ENCODE data around the gene ALG12. TPM values are rescaled to one million over a fixed set of nuclear protein-coding genes. Genes with fewer than 3 reads are reported as not detected.
A peak's percentile ranks its signal among the peaks of the same experiment; 100 is the strongest.

ALG12 gene
- total RNA-seq, 2 experiments from 2014 or later = 12.4 to 13.8 TPM

DNA sequence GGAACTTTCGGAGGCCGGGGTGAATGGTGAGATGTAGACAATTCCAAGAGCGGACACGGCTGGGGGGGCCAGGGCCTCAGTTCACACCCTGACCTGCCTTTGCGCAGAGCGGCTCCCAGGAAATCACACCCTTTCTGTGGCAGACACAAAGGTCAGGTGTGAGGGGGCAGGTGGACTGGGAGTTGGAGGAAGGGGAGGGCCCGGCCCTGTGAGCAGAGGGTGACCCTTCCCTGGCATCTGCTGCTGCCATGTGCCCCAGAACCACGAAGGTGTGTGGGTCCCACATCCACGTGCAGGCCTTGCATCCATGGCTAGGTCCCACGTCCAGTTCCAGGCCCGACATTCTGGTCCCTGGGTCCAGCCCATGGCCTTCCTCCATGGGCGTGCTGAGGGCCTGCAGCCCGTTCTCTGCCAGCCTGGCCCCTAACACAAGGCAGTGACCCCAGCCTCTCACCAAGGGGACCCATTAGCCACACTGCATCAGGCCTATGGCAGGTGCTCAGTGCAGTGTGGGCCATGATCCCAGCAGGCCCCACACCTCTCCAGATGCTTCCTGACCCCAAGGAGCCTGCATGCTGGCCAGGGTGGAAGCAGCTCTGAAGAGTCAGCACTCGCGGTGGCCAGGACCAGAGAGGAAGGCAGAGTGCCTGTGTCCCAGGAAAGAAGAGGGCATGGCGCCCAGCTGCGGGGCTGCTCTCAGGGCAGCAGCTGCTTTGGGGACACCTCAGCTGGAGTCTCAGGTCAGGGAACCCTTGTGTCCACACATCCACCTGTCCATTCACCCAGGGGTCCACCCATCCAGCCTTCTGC is 23.5 kb upstream of the ALG12 start:
- intact Hi-C loops (cut with micrococcal nuclease) = no loop called here
- Mint-ChIP-seq H3K4me1 (ENCODE audit: low read depth) (peaks cover 26% of the 10 kb centered on the region), H3K4me3 (no peak overlapping the region), H3K36me3 (no peaks in the 10 kb centered on the region), H3K27ac (no peak overlapping the region), H3K9me3 (no peaks in the 10 kb centered on the region), H3K27me3 (no peaks in the 10 kb centered on the region)
- POLR2A ChIA-PET = no interaction called here
- DNase-seq = no peak
- CTCF ChIA-PET = interaction anchor here (1.5 kb wide), 1 partner anchor 10 kb away, joined by 5 read pairs; no protein-coding TSS in a partner anchor

DNA sequence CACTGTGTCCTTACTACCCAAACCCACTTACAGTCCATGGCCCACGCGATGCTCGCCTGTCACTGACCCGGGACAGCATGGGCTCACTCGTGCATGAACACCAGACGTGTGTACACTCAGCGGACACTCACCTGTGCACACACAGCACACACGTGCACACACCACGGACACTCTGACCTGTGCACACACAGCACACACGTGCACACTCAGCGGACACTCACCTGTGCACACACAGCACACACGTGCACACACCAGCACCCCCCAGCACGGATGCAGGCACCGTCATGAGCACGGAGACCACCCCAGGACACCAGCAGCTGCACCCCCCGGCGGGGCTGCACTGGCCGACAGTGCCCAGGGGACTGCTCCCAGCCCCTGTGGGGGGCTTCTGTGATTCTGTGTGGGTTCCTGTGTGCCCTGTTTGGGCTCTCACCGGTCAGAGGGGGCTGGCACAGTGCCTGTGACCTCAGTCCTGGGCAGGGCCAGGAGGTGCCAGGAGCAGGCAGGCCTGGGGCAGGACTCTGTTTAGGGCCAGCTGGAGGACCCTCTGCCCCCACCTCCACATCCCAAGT is 20.4 kb upstream of the ALG12 start:
- DNase-seq = no peak
- Mint-ChIP-seq H3K9me3 (no peaks in the 10 kb centered on the region), H3K4me3 (no peak overlapping the region), H3K27ac (no peak overlapping the region), H3K27me3 (no peaks in the 10 kb centered on the region), H3K36me3 (no peaks in the 10 kb centered on the region), H3K4me1 (ENCODE audit: low read depth) (peaks cover 23% of the 10 kb centered on the region)
- intact Hi-C loops (cut with micrococcal nuclease) = loop anchor here (10.0 kb wide), 1 partner anchor 596 kb away; the partner anchor contains the start of gene TYMP
- POLR2A ChIA-PET = interaction anchor here (5.7 kb wide), 1 partner anchor 22 kb away, joined by 58 read pairs; the partner anchor contains the start of gene PIM3
- CTCF ChIA-PET = no interaction called here

DNA sequence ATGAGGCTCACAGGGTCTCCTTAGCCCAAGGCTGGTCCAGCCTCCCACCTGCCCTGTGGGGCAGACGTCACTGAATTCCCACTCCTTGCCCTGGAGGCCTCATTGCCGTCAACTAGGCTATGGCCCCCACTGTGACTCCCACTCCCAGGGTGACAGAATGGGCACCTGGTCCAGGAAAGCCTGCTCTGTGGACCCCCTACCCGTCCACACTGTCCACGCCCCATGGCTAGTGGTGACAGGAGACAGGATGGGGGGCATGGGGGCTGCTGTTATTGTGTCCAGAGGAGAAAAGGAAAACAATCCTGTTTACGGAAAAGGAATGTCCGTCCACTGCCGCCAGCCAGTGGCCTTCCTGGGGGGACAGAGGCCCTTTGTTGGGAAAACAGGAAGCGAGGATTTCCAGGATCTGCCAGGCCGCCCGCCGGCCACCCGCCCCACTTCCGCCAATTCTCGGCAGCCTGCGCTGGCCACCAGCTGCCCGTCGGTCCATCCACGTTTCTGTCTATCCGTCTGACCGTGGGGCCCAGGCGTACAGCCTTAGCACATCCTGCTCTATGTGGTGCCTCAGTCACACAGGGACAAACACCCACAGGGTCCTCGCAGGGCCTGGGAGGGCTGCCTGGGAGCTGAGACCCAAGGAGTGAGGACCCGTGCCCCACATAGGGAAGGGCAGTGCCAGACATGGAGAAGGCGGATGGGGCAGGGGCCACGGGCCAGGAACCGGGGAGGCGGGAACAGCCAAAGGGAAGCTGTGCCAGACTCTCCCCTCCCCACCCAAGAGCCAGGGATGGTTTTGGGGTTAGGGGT is 19.7 kb upstream of the ALG12 start:
- no peaks in the 10 kb centered on the region for H3K27me3 Mint-ChIP-seq
- peaks cover 29% of the 10 kb centered on the region for H3K4me1 Mint-ChIP-seq (ENCODE audit: low read depth)
- ChIA-PET POLR2A (interaction anchor here (5.7 kb wide), 1 partner anchor 23 kb away, joined by 58 read pairs; the partner anchor contains the start of gene PIM3), CTCF (interaction anchor here (1.0 kb wide), 1 partner anchor 42 kb away, joined by 3 read pairs; no protein-coding TSS in a partner anchor)
- DNase-seq = no peak
- H3K4me3 Mint-ChIP-seq = peak overlapping the region; percentile 23
- H3K27ac Mint-ChIP-seq = peak overlapping the region; percentile 23
- no peaks in the 10 kb centered on the region for H3K36me3 Mint-ChIP-seq
- no peaks in the 10 kb centered on the region for H3K9me3 Mint-ChIP-seq
- intact Hi-C loops (cut with micrococcal nuclease) = loop anchor here (2.0 to 10.0 kb wide), 2 partner anchors 33 to 597 kb away; partner anchors contain the start of gene TYMP

DNA sequence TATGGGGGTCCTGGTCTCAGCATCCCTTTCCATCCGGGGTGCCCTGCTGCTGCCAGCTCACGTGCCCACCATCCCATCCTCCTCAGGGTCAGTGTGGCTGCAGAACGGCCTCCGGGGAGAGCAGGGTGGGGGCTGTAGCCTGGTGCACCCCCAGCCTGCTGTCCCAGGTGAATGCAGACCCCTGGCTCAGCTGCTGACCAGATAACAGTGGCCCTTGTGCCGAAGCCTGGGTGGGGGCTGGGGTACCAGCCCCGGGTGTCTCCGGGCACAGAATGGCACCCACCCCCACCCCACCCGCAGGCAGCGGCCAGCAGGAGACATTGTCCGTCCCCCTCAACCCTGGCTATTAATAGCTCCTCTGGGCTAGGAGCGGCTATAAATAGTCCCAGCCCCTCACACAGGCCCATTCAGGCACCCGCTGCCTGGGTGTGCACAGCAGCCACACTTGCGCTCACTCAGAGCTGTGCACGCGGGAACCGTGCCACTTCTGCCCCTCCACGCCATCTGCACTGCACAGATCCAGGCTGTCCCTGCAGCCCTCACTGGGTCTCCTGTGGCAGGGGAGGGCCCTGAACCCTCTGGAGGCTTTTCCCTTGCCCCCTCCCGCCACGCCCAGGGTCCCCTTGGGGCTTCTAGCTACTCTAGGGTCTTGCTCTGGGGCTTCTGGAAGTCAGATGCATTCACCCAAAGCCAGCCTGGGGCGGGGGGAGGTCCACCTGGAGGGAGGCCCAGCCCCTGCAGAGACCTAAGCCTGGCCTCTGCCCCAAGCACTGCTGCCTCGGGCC is 18.9 kb upstream of the ALG12 start:
- Mint-ChIP-seq H3K36me3 (no peaks in the 10 kb centered on the region), H3K4me1 (ENCODE audit: low read depth) (peaks cover 32% of the 10 kb centered on the region), H3K27ac (peak overlapping the region; percentile 91), H3K9me3 (no peaks in the 10 kb centered on the region), H3K27me3 (no peaks in the 10 kb centered on the region), H3K4me3 (peak overlapping the region; percentile 51)
- POLR2A ChIA-PET = interaction anchor here (1.2 to 5.7 kb wide), 5 partner anchors 24 to 81 kb away, joined by 3 to 58 read pairs (median 8); partner anchors contain the start of gene PIM3
- CTCF ChIA-PET = interaction anchor here (1.0 to 1.8 kb wide), 4 partner anchors 25 to 169 kb away, joined by 3 to 8 read pairs (median 6); no protein-coding TSS in a partner anchor
- intact Hi-C loops (cut with micrococcal nuclease) = loop anchor here (1.0 to 10.0 kb wide), 5 partner anchors 8 to 598 kb away; partner anchors contain the start of gene TYMP
- DNase-seq = no peak

DNA sequence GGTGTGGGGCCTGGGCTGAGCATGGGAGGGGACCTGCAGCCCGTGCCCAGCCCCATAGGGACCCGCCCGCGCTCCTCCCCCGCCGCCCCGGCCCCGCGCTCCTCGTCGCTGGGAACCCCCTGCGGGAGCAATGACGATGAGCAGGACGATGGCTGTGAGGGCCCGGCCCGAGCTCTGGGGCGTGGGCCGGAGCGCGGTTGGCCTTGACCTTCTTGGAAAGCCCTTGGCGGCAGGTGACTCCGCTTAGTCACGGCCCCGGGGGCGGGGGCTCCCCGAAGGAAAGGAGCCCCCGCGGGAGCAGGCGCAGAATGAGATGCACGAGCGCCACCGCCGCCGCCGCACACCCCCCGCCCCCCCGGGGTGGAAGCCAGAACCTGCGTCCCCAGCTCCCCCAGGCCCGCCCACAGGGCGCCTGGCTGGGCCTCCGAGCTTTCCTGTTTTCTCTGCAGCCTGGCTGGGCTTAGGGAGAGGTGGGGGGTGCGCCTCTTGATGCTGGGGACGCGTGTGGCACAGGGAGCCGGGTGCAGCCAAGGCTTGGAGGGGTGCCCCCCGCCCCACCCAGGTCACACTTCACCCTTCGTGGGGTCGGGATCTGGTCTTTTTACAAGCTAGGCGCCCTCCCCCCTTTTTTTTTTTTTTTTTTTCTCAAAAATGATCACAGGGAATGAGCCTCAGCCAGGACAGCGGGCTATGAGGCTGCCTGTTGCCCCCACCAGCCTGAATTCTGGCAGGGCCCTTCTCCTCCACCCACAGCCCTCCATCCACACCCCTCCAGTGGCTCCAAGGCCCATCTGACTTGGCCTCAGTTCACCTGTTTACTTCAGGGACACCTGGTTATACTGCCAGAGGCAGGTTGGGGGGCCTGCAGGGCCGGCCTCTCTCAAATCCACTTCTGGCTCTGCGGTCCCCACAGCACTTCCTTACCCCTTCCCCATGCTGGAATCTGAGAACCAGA is 18.1 kb upstream of the ALG12 start:
- intact Hi-C loops (cut with micrococcal nuclease) = loop anchor here (1.0 to 10.0 kb wide), 5 partner anchors 9 to 599 kb away; partner anchors contain the start of gene TYMP
- CTCF ChIA-PET = interaction anchor here (0.5 to 1.8 kb wide), 5 partner anchors 26 to 683 kb away, joined by 3 to 8 read pairs (median 6); no protein-coding TSS in a partner anchor
- Mint-ChIP-seq H3K36me3 (no peaks in the 10 kb centered on the region), H3K27ac (peak overlapping the region; percentile 91), H3K4me1 (ENCODE audit: low read depth) (peaks cover 36% of the 10 kb centered on the region), H3K4me3 (peak overlapping the region; percentile 51), H3K27me3 (no peaks in the 10 kb centered on the region), H3K9me3 (no peaks in the 10 kb centered on the region)
- peak; percentile 99 for DNase-seq
- POLR2A ChIA-PET = interaction anchor here (0.6 to 5.7 kb wide), 9 partner anchors 19 to 107 kb away, joined by 3 to 58 read pairs (median 4); partner anchors contain the start of gene PIM3

DNA sequence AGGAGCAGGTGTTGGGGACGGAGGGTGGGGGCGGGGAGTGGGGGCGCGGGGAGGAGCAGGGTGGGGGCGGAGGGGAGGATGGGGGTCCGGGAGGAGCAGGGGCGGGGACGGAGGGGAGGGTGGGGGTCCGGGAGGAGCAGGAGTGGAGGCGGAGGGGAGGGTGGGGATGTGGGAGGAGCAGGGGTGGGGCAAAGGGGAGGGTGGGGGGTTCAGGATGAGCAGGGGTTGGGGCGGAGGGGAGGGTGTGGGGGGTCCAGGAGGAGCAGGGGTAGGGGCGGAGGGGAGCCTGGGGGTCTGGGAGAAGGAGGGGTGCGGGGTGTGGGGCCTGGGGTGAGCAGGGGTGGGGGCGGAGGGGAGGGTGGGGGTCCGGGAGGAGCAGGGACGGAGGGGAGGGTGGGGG is 17.3 kb upstream of the ALG12 start:
- no peak for DNase-seq
- ChIA-PET POLR2A (interaction anchor here (0.6 to 5.7 kb wide), 6 partner anchors 18 to 106 kb away, joined by 3 to 58 read pairs (median 6); partner anchors contain the start of gene PIM3), CTCF (interaction anchor here (1.0 to 1.8 kb wide), 3 partner anchors 27 to 168 kb away, joined by 3 to 8 read pairs (median 7); no protein-coding TSS in a partner anchor)
- H3K9me3 Mint-ChIP-seq = no peaks in the 10 kb centered on the region
- intact Hi-C loops (cut with micrococcal nuclease) = loop anchor here (10.0 kb wide), 1 partner anchor 599 kb away; the partner anchor contains the start of gene TYMP
- H3K27ac Mint-ChIP-seq = peak overlapping the region; percentile 73
- peaks cover 40% of the 10 kb centered on the region for H3K4me1 Mint-ChIP-seq (ENCODE audit: low read depth)
- H3K4me3 Mint-ChIP-seq = peak overlapping the region; percentile 39
- no peaks in the 10 kb centered on the region for H3K27me3 Mint-ChIP-seq
- no peaks in the 10 kb centered on the region for H3K36me3 Mint-ChIP-seq

DNA sequence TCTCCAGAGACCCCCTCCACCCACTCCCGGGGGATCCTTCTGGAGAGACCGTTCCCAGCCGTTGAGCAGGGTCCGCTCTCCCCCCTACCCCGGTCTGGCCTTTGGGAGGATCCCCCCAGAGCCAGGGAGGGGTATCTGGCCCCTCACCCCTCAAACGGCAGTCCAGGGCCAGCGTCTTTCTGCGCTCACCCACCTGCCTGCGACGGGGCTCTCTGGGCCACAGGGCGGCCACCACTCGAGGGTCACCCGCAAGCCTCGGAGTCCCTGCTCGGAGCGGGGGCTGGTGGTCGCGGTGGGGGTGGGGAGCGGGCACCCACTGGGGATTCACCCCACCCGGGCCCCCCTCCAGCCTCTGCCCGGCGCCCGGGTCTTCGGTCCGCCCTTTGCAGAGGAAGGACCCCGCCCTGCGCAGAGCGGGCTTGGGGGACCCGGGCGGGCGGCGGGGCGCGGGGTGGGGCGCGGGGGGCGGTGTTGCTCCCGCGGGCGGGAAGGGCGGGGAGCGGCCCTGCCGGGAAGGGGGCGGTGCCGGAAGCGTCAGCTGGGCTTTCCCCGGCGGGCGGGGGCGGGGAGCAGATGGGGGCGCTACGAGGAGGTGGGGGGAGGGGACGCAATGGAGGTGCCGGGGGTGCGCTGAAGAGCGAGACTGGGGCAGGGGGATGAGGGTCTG is 16.8 kb upstream of the ALG12 start:
- no peaks in the 10 kb centered on the region for H3K27me3 Mint-ChIP-seq
- peak overlapping the region; percentile 69 for H3K4me3 Mint-ChIP-seq
- H3K36me3 Mint-ChIP-seq = no peaks in the 10 kb centered on the region
- POLR2A ChIA-PET = interaction anchor here (5.7 kb wide), 1 partner anchor 26 kb away, joined by 58 read pairs; the partner anchor contains the start of gene PIM3
- peak overlapping the region; percentile 73 for H3K27ac Mint-ChIP-seq
- peak; percentile 94 for DNase-seq
- H3K4me1 Mint-ChIP-seq (ENCODE audit: low read depth) = peaks cover 45% of the 10 kb centered on the region
- no peaks in the 10 kb centered on the region for H3K9me3 Mint-ChIP-seq
- intact Hi-C loops (cut with micrococcal nuclease) = loop anchor here (10.0 kb wide), 1 partner anchor 600 kb away; the partner anchor contains the start of gene TYMP
- CTCF ChIA-PET = interaction anchor here (1.8 kb wide), 1 partner anchor 96 kb away, joined by 8 read pairs; no protein-coding TSS in a partner anchor

DNA sequence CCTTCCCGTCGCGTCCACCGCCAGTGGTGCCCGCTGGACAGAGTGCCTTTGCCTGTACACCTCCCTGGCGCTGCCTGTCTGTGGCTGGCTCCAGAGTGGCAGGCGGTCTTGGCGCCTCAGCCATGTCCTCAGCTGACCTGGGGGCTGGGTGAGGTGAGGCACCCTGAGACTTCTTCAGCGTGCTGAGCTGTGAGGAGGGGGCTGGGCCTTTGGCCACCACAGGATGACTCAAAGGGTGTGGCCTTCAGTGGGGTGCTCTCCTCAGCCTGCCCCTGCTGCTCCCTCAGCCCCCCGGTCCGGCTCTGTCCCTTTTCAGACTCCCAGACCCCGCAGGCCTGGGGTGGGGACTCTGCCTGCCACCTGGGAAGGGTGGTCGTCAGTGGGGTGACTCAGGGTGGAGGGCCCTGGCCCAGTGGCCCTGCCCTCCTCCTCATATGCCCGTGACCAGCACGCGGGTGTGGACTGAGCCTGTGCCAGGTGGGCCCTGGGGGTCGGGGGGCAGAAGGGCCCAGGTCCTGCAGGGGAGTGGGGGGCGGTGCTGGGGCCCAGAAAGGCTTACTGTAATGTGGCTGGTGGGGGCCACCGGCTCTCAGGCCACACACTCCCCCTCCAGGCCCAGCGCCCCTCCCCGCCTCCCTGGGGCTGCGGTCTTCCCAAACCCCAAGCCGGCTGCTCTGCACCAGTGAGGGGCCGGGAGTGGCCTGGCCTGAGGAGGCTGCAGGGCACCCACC is 16.1 kb upstream of the ALG12 start:
- intact Hi-C loops (cut with micrococcal nuclease) = loop anchor here (10.0 kb wide), 1 partner anchor 600 kb away; the partner anchor contains the start of gene TYMP
- CTCF ChIA-PET = interaction anchor here (0.6 to 5.0 kb wide), 2 partner anchors 96 to 375 kb away, joined by 3 to 95 read pairs; no protein-coding TSS in a partner anchor
- H3K27ac Mint-ChIP-seq = peak overlapping the region; percentile 71
- peak; percentile 71 for DNase-seq
- no peaks in the 10 kb centered on the region for H3K36me3 Mint-ChIP-seq
- H3K4me3 Mint-ChIP-seq = peak overlapping the region; percentile 69
- POLR2A ChIA-PET = interaction anchor here (1.0 to 2.0 kb wide), 4 partner anchors 16 to 83 kb away, joined by 4 to 6 read pairs (median 4); partner anchors contain the start of genes ALG12 and CRELD2
- H3K4me1 Mint-ChIP-seq (ENCODE audit: low read depth) = peaks cover 44% of the 10 kb centered on the region
- H3K9me3 Mint-ChIP-seq = no peaks in the 10 kb centered on the region
- no peaks in the 10 kb centered on the region for H3K27me3 Mint-ChIP-seq
